ENCODE results near the gene RIOX2.

GRCh38 chr3:97996988-97997387 lies 24.8 kb upstream of the RIOX2 start:
- TF ChIP-seq CTCF (IDR thresholded peaks at IDR 0.05; ENCODE audit: low read length): no peak
- no peak for TF ChIP-seq EZH2 (IDR thresholded peaks at IDR 0.05; ENCODE audit: borderline replicate concordance, low read length)

Data from OCI-LY1 (cell line).